Aorta (tissue), 5 donors: ENCODE measurements around the gene MYBPC3. TPM values are rescaled to one million over a fixed set of nuclear protein-coding genes. Genes with fewer than 3 reads are reported as not detected.

Source experiments
- ATAC-seq: fragments of 200-7000 bp; cut with Tn5 transposase; one replicate; pipeline ENCODE4 v1.9.1; 2022; ENCODE audit warnings: moderate library complexity; ENCODE audit not compliant: low FRiP score
- DNase-seq, 2 donors: peaks; one replicate each; pipeline ENCODE4 v3.0.0-alpha.2; 2020
- H3K27ac ChIP-seq, 2 donors: one replicate each; pipeline ENCODE4 v1.5.1; 2013; ENCODE audit warnings: low read length in 2 of 2, mild to moderate bottlenecking in 2 of 2, moderate library complexity in 2 of 2, control low read depth in 1 of 2, inconsistent platforms in 1 of 2, low read depth in 1 of 2
- H3K27me3 ChIP-seq, 2 donors: one replicate each; pipeline ENCODE4 v1.6.1; 2013; ENCODE audit warnings: control low read depth in 1 of 2, low read length in 1 of 2, mild to moderate bottlenecking in 1 of 2, moderate library complexity in 1 of 2; ENCODE audit not compliant: insufficient read depth in 2 of 2, control insufficient read depth in 1 of 2
- H3K36me3 ChIP-seq, 2 donors: one replicate each; pipeline ENCODE4 v1.6.1; 2013; ENCODE audit warnings: control low read depth in 1 of 2, low read length in 1 of 2, mild to moderate bottlenecking in 1 of 2; ENCODE audit not compliant: insufficient read depth in 2 of 2, control insufficient read depth in 1 of 2
- H3K4me1 ChIP-seq, 2 donors: one replicate each; pipeline ENCODE4 v1.6.1; 2013; ENCODE audit warnings: low read length in 2 of 2, control low read depth in 1 of 2, mild to moderate bottlenecking in 1 of 2, moderate library complexity in 1 of 2; ENCODE audit not compliant: insufficient read depth in 2 of 2, control insufficient read depth in 1 of 2
- H3K4me3 ChIP-seq, 2 donors: one replicate each; pipeline ENCODE4 v1.5.1; 2013; ENCODE audit warnings: low read length in 2 of 2, control low read depth in 1 of 2, mild to moderate bottlenecking in 1 of 2
- H3K9me3 ChIP-seq: one replicate; pipeline ENCODE4 v1.6.1; 2013; ENCODE audit warnings: mild to moderate bottlenecking, low read length; ENCODE audit not compliant: control insufficient read depth
- WGBS, 2 donors: extraction: QIAGEN DNeasy Blood & Tissue Kit; methylation state at CpG; one replicate each; pipeline ENCODE4 v1.1.7; 2013; 5-methylcytosine and 5-hydroxymethylcytosine counted together
- intact Hi-C, 2 donors: fragments of 100-400 bp; cut with DNase I; formaldehyde crosslinking; loops; one replicate each; pipeline versions ENCODE4 v1.14.2 to v1.15.0; 2022
- polyA plus RNA-seq, 2 donors: library from polyadenylated mRNA; stranded (reverse); fragments of 200-250 nt; gene quantifications; one replicate each; pipeline ENCODE4 v1.2.3, GENCODE V29; 2013
- total RNA-seq, 2 donors: library from RNA; stranded (reverse); fragmentation: NEBNext Ultra II Directional; extraction: Animal tissue kit (Norgen Biotek cat#: 25700); gene quantifications; one replicate each; pipeline ENCODE4 v1.2.1, GENCODE V29; 2021
- donor health status: healthy with polysubstance abuse.
- donor health status: Bipolar disorder and iron deficiency.
- donor health status: DM: no; HTN: no; CAD: no.
- donor health status: DM: no; HTN: no; CAD: no.
- donor health status: DM: yes; HTN: yes; CAD: no.

The MYBPC3 gene
- total and polyA plus RNA-seq, 4 donors, result 0.03 to 1.9 (median 0.29) TPM

GRCh38 chr11:47378010-47378835 lies 25.7 kb upstream of the MYBPC3 start, which contains the start of gene SPI1:
SPI1 (minus strand) TSS chr11:47378547; CDS start chr11:47378353, 194 bp downstream.
- Histone ChIP-seq H3K36me3 (no peaks in the 10 kb centered on the region), H3K4me1 (no peaks in the 10 kb centered on the region), H3K9me3 (no peaks in the 10 kb centered on the region), H3K27ac (no peak within 1 kb of the TSS), H3K4me3 (no peak within 1 kb of the TSS), H3K27me3 (no peaks in the 10 kb centered on the region)
- peak; percentile 31 for ATAC-seq
- peak in 1 of 2 donors; percentile 91 for DNase-seq
- intact Hi-C loops, result no loop called here
- WGBS, 2 donors, result 76 to 77% methylated on average over 31 of the region's 31 CpGs

DNA sequence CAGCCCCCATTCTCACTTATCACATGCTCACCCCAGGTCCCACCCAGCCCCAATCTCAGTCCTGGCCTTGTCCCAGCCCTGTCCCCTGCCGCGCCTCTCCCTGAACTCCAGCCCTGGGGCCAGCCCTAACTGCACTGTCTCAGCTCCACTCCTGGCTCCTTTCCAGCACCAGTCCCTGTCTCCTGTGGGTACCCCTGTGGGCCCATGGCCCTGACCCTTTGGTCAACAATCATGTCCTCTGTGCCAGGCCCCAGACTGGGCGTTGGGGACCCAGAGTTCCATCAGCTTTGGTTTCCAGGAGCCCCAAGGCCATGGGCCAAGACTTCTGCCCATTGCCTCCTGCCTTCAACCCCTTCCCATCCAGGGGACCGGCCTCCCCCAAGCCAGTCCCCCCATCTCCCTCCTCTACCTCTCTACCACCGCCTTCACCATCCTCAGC lies 25.1 kb upstream of the MYBPC3 start:
- H3K4me3 ChIP-seq, result no peak overlapping the region
- WGBS, 2 donors, result 86 to 91% methylated on average over 5 of the region's 5 CpGs
- ATAC-seq (peak; percentile 24), DNase-seq (peak in 1 of 2 donors; percentile 55)
- no peak overlapping the region for H3K27ac ChIP-seq
- H3K27me3 ChIP-seq, result no peaks in the 10 kb centered on the region
- H3K9me3 ChIP-seq, result no peaks in the 10 kb centered on the region
- no peaks in the 10 kb centered on the region for H3K36me3 ChIP-seq
- intact Hi-C loops, result no loop called here
- H3K4me1 ChIP-seq, result no peaks in the 10 kb centered on the region

- H3K27ac ChIP-seq, result no peak overlapping the region
- no peaks in the 10 kb centered on the region for H3K36me3 ChIP-seq
- intact Hi-C loops, result no loop called here
- no peaks in the 10 kb centered on the region for H3K4me1 ChIP-seq
- H3K27me3 ChIP-seq, result no peaks in the 10 kb centered on the region
- no peaks in the 10 kb centered on the region for H3K9me3 ChIP-seq
- WGBS, 2 donors, result 77 to 85% methylated on average over 14 of the region's 14 CpGs
- ATAC-seq (peak; percentile 38), DNase-seq (peak; percentile 83)
- no peak overlapping the region for H3K4me3 ChIP-seq
Measured at GRCh38 chr11:47376525-47377371, 24.2 kb upstream of the MYBPC3 start.

GRCh38 chr11:47376107-47376524 lies 23.6 kb upstream of the MYBPC3 start:
- no peaks in the 10 kb centered on the region for H3K27me3 ChIP-seq
- no peaks in the 10 kb centered on the region for H3K36me3 ChIP-seq
- H3K4me3 ChIP-seq, result no peak overlapping the region
- no peak overlapping the region for H3K27ac ChIP-seq
- no peaks in the 10 kb centered on the region for H3K9me3 ChIP-seq
- H3K4me1 ChIP-seq, result no peaks in the 10 kb centered on the region
- peak in 1 of 2 donors; percentile 19 for DNase-seq
- WGBS, 2 donors, result 85 to 88% methylated on average over 8 of the region's 8 CpGs
- no peak for ATAC-seq
- intact Hi-C loops, result no loop called here

DNA sequence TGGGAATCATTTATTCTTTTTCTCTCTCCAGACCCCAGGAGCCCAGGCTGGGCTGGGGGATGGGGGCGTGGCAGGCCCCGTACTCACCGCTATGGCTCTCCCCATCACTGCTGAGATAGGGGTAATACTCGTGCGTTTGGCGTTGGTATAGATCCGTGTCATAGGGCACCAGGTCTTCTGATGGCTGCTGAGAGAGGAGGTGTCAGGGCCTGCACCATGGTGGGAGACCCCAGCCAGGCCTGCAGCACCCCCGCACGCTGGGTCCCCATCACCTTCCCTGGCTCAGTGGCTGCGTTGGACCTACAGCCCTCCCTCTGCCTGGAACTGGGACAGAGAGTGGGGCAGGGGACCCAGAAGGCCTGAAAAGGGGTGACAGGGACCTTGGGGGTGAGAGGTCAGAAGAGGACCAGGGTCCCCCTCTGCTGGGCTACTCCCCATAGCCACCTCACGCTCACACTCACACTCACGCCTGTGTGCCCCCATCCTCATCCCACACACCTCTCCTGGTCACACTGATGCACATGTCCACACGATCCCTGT lies 23.1 kb upstream of the MYBPC3 start:
- intact Hi-C loops, result no loop called here

GRCh38 chr11:47375020-47375419 lies 22.5 kb upstream of the MYBPC3 start:
- ATAC-seq (no peak), DNase-seq (peak in 1 of 2 donors; percentile 45)
- 78 to 82% methylated on average over 8 of the region's 8 CpGs for WGBS, 2 donors
- intact Hi-C loops, result no loop called here
- H3K36me3 ChIP-seq, result no peaks in the 10 kb centered on the region
- H3K9me3 ChIP-seq, result no peaks in the 10 kb centered on the region
- no peak overlapping the region for H3K27ac ChIP-seq
- no peak overlapping the region for H3K4me3 ChIP-seq
- H3K27me3 ChIP-seq, result no peaks in the 10 kb centered on the region
- H3K4me1 ChIP-seq, result no peaks in the 10 kb centered on the region

More for the DNA sequence above, 23.1 kb upstream of the MYBPC3 start:
- ATAC-seq (no peak), DNase-seq (peak in 1 of 2 donors; percentile 37)
- H3K9me3 ChIP-seq, result no peaks in the 10 kb centered on the region
- H3K27me3 ChIP-seq, result no peaks in the 10 kb centered on the region
- WGBS, 2 donors, result 95% methylated on average over 13 of the region's 13 CpGs
- no peak overlapping the region for H3K27ac ChIP-seq
- no peaks in the 10 kb centered on the region for H3K36me3 ChIP-seq
- H3K4me3 ChIP-seq, result no peak overlapping the region
- no peaks in the 10 kb centered on the region for H3K4me1 ChIP-seq

DNA sequence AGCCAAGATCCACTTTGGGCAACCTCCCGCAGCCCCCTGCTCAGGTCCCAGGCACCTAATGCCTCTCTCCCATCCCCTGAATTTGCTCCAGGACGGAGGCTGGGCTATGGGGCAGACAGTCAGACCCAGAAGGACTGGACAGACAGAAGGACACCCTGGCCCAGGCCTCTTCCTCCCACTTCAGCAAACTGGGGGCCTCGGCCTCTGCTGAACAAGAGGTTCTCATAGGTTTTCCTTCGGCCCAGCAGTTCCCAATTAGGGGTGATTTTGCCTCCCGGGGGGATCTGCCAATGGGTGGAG lies 22.2 kb upstream of the MYBPC3 start:
- Histone ChIP-seq H3K27ac (no peak overlapping the region), H3K9me3 (no peaks in the 10 kb centered on the region)
- intact Hi-C loops, result loop anchor here (1.0 to 5.0 kb wide), 3 partner anchors 33 to 80 kb away; partner anchors contain the start of gene SLC39A13 (in 1 of the 2)

GRCh38 chr11:47373876-47374719 lies 21.6 kb upstream of the MYBPC3 start:
- H3K36me3 ChIP-seq, result no peaks in the 10 kb centered on the region
- DNase-seq (peak; percentile 89 to 97), ATAC-seq (peak; percentile 79)
- intact Hi-C loops, result loop anchor here (1.0 to 5.0 kb wide), 3 partner anchors 33 to 80 kb away; partner anchors contain the start of gene SLC39A13 (in 1 of the 2)
- H3K27me3 ChIP-seq, result no peaks in the 10 kb centered on the region
- no peak overlapping the region for H3K27ac ChIP-seq
- no peaks in the 10 kb centered on the region for H3K9me3 ChIP-seq
- H3K4me1 ChIP-seq, result no peaks in the 10 kb centered on the region
- 38 to 39% methylated on average over 19 of the region's 19 CpGs for WGBS, 2 donors
- no peak overlapping the region for H3K4me3 ChIP-seq

More for the DNA sequence above, 22.2 kb upstream of the MYBPC3 start:
- Histone ChIP-seq H3K36me3 (no peaks in the 10 kb centered on the region), H3K4me1 (no peaks in the 10 kb centered on the region), H3K27me3 (no peaks in the 10 kb centered on the region), H3K4me3 (no peak overlapping the region)
- ATAC-seq, result no peak
- DNase-seq, result peak in 1 of 2 donors; percentile 50
- 82 to 86% methylated on average over 5 of the region's 5 CpGs for WGBS, 2 donors
